GM12864 (cell line): ENCODE data around the gene FOXL3.
"Not testable (repeated sequence)": the region's sequence is repeated elsewhere in the genome, so short reads cannot be mapped to it uniquely, and the experiment has no call there.

Experiments used
- DNase-seq: peaks from one replicate; pipeline ENCODE4 v3.0.0-alpha.2; 2011; ENCODE audit warnings: low read depth
- H3K4me3 ChIP-seq: 2 replicates; pipeline ENCODE4 v1.5.1; 2011; ENCODE audit warnings: mild to moderate bottlenecking, low read depth, low read length, control low read depth
- TF ChIP-seq, protein P1 (sequence below): IDR thresholded peaks from 2 replicates; pipeline ENCODE4 v1.5.1; 2011; ENCODE audit warnings: low read depth, mild to moderate bottlenecking, moderate library complexity, low read length, control low read depth, inconsistent platforms; ENCODE audit errors: missing control alignments

The FOXL3 gene

GRCh38 chr7:332020-332517, 42.1 kb downstream of the FOXL3 start:
- TF ChIP-seq, protein P1, sequence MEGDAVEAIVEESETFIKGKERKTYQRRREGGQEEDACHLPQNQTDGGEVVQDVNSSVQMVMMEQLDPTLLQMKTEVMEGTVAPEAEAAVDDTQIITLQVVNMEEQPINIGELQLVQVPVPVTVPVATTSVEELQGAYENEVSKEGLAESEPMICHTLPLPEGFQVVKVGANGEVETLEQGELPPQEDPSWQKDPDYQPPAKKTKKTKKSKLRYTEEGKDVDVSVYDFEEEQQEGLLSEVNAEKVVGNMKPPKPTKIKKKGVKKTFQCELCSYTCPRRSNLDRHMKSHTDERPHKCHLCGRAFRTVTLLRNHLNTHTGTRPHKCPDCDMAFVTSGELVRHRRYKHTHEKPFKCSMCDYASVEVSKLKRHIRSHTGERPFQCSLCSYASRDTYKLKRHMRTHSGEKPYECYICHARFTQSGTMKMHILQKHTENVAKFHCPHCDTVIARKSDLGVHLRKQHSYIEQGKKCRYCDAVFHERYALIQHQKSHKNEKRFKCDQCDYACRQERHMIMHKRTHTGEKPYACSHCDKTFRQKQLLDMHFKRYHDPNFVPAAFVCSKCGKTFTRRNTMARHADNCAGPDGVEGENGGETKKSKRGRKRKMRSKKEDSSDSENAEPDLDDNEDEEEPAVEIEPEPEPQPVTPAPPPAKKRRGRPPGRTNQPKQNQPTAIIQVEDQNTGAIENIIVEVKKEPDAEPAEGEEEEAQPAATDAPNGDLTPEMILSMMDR, result no peak
- no peak overlapping the region for H3K4me3 ChIP-seq
- DNase-seq, result no peak

- no peak overlapping the region for H3K4me3 ChIP-seq
- no peak for DNase-seq
- TF ChIP-seq, protein P1, result peak; percentile 48
These were observed 42.8 kb downstream of the FOXL3 start for GRCh38 chr7:332646-333392.

- TF ChIP-seq, protein P1, result no peak
- no peak for DNase-seq
- H3K4me3 ChIP-seq, result no peak overlapping the region
These were observed 43.4 kb downstream of the FOXL3 start for GRCh38 chr7:333393-333764.

GRCh38 chr7:334618-335357, 44.8 kb downstream of the FOXL3 start:
- DNase-seq, result no peak
- H3K4me3 ChIP-seq, result no peak overlapping the region
- TF ChIP-seq, protein P1, result no peak

DNA sequence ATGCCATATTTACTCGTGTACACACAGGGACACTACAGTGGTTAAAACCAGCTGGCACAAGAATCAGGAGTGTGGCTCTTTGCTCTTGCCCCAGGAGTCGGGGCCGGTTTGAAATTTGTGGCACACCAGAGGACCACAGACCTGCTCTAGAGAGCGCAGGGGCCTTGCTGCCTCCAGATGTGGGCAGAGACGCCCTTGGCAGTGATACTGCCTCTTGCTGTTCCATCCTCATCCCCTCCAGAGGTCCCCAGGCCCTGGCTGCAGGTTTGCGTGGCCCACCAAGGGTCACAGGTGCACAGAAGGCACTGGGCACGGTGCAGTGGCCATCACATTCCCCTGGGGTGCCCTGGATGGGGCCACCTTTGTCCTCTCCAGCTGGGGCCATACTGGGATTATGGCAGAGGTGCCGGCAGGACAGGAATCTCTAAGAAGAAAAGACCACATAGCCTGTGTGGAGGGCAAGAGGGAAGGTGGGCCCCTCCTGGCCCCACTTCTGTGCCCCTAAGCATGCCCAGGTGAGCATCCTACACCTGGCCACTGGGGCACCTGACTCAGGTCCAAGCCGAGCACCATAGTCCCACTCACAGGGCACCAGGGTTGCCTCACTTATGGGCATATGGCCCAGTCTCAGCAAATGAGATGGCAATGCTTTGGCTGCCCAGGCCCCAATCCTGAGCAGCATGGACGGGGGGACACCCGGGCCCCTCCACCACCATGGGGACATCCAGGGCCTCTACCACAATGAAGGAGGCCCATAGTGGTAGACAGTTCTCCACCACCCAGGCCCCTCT, 45.6 kb downstream of the FOXL3 start:
- no peak overlapping the region for H3K4me3 ChIP-seq
- no peak for DNase-seq
- TF ChIP-seq, protein P1, result no peak

DNA sequence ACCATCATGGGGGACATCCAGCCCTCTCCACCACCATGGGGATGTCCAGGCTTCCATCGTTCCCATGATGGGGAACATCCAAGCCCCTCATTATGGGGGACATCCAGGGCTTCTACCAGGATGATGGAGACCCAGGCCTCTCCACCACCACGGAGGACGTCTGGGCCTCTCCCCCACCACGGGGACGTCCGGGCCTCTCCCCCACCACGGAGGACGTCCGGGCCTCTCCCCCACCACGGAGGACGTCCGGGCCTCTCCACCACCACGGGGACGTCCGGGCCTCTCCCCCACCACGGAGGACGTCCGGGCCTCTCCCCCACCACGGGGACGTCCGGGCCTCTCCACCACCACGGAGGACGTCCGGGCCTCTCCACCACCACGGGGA, 46.2 kb downstream of the FOXL3 start:
- H3K4me3 ChIP-seq, DNase-seq: not testable (repeated sequence)
